ENCODE data around the gene ZNF804B.

ZNF804B gene

DNA sequence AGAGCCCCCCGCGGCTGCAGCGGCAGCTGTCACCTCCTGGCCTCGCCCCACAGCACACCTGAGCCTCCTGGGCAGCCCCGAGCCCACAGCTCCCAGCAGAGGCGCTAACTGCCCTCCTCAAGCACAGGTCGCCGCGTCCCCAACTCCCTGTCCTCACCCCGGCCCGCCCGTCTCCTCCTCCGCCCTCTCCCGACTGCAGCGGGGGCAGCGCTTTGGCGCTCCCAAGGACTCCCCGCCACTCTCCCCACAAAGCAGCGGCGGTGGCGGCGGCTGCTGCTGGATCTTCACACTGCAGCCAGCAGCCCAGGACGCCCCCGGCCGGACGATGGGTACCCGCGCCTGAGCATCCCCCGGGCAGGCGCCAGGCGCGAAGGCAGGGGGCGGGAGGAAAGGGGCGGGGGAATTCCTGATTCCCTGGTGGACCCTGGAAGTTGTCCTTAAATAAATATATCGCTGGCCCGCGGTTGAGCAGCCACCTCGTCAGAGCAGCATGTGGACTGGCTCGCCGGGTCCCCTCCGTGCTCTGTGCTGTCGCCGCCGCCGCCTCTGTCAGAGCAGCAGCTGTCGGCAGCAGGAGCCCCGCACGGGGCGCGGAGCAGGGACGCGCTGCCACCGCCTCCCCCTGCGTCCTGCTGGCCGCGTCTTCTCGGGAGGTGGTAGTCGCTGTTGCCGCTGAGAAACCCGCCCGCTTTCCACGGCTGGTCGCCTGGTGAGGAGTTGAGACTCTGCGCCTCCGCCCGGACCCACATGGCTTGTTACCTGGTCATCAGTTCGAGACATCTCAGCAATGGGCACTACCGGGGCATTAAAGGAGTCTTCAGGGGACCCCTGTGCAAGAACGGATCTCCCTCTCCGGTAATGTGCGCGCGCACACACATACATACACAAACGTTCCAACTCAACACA is at the start of gene ZNF804B:
ZNF804B (plus strand) TSS at position 471 of the 906 bp plus-strand sequence; CDS start at position 748, 277 bp downstream.
- peak; percentile 75 for DNase-seq

DNA sequence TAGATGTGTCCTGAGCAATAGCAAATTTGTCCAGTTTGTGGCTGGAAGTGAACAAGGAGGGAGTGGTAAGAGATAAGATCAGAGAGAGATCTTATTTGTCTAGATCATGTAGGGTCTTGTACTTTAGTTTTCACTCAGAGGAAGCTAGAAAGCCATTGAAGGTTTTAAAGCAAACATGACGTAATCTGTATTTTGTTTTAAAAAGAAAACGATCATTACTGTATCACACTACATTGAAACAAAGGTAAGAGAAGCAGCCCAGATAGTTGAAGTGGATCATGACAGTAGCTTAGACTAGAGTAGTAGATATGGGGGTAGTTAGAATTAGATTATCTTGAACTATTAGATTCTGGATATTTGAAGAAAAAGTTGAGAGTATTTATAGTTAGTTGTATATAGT is 23.6 kb upstream of the ZNF804B start:
- DNase-seq: no peak

DNA sequence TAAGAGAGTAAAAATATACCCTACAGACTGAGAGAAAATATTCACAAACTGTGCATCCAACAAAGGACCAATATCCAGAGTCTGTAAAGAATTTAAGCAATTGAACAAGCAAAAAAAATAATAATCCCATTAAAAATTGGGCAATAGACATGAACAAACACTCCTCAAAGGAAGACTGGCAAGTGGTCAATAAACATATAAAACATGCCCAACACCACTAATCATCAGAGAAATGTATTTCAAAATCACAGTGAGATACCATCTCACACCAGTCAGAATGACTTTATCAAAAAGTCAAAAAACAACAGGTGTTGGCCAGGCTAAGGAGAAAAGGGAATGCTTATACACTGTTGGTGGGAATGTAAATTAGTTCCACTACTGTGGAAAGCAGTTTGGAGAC is 21.9 kb upstream of the ZNF804B start:
- DNase-seq: no peak

DNA sequence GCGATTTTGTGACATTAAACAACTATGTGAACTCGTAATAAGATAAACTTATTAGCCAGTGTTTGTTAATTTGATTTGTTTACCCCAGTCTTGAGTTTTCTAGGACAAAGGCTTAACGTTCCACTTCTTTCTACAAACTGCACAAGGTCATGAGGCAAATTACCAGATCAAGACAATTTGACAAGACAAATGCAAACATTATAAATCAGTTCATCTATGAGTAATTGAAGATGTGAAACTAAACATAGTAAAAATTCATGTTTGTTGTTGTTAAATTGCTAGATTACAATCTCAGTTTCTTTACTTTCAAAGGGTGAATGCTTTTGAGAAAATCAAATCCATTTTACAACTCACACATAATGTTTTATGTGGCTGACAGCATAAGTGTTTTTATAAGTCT is 13.4 kb upstream of the ZNF804B start:
- DNase-seq: no peak

DNA sequence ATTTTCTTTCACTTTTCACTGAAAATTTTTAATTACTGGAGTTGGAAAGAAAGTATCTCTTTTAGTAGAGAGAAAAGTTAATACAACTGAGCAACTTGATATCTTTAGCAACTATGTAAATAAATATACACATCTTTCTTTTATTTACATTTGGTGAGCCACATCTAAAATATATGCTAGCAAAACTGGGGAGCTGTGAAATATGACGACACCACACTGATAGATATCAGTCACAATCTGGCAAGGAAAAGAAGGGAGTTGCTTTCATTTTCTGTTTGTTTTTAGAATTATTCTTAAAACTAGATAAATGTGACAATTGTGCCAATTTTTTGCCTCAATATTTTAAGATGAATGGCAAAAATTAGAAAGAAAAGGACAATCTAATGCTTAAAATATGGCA is 2.7 kb upstream of the ZNF804B start:
- DNase-seq: no peak

DNA sequence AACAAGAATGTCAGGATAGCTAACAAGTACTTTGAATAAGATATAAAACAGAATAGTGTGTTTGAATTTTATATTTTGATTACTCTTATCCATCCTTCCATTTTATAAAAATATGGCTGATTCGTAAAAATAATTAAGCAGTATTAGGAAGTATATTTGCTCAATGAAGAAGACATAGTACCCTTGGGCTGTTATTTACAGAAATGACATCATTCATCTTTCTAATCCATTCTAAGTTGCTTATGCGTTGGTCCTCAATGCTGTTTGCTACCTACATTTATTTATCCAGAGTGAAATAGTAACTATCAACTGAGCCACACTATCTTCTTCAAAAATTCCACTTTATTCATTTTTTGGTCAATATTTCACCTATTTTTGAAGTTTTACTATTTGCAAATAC is 2.1 kb upstream of the ZNF804B start:
- no peak for DNase-seq

DNA sequence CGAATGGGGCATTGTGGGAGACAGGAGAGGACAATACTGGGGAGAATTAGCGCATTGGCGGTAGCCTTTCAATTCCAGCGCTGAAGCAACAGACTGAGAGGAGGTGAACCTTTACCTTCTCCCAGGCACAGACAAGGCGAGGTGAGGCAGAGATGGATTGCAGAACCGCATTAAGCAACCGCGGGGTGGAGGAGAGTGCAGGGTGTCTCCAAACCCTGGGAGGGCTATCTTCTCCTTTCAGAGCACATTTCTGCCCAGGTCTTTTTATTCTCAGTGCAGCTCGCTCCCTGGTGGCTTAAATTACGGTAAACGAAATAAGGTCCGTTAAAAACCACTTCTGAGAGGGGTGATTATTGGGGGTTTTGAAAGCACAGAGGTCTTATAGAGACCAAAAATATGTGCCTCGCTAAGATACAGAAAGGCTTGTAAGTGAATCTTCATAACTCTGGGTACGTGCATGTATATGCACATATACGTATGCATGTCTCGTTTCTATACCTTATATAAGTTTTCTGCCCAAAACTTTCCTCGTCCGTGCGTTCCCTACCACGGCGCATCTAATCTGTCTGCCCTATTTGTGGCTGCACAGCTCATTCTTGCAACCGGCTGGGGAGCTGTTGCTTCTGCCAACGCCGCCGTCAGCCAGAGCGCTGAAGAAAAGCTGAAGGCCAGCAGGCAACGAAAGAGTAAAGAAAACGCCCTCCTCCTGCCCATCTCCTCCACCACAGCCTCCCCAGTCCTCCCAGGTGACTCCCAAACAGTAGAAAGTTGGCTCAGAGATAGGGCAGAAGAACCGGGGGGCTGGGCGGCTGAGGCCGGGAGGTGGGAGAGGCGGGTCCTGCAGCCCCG is 895 bp upstream of the ZNF804B start:
- peak; percentile 80 for DNase-seq

DNA sequence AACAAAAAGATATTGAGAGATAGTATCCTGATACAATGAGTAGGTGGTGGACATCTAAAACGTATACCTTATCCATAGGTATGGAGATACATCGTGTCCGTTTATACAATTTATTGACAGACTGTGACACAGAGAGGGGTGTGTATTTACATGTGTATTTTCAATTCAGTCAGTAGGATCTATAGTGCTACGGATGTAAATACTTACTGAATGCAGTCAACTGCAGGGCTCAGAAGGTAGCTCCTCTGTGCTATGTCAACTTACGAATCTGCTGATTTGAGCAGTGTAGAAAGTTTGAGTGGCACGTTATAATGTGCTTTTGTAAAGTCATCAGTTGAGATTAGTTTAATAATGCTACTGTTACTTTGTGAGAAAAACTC is 626 bp downstream of the ZNF804B start:
- no peak for DNase-seq

DNA sequence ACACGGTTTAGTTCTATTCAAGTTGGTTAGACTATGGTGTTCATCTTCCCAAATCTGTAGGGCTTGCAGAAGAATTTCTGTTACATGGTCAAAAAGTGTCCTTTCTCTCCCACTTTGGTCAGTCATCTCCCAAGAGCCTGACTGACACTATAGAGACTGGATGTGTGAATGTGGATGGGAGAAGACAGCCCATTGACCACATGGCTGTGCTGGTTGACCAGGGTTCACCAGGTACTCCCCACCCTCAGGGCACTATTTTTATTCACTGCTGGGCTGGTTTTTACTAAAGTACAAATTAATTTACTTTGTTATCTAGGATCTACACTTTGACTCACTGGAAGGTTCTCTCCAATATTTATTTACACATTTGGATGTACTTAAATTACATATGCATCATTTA is 2.3 kb downstream of the ZNF804B start:
- no peak for DNase-seq

DNA sequence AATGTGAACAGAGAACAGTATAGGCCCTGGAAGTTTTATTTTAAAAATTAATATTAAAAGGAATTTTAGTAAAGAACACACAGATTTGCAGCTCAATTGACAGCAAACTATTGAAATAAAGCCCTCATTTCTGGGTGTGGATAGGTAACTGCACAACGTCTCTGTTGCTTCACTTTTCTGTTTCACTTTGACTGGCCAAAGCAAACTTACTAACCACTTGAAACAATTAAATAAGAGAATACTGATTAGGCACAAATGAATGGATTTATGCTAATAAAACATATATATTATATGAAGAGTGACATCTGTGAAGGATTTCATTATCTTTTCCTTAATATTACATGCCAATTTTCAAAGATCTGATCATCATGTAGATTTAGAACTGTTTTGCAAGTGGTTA is 11.9 kb downstream of the ZNF804B start:
- DNase-seq: no peak

DNA sequence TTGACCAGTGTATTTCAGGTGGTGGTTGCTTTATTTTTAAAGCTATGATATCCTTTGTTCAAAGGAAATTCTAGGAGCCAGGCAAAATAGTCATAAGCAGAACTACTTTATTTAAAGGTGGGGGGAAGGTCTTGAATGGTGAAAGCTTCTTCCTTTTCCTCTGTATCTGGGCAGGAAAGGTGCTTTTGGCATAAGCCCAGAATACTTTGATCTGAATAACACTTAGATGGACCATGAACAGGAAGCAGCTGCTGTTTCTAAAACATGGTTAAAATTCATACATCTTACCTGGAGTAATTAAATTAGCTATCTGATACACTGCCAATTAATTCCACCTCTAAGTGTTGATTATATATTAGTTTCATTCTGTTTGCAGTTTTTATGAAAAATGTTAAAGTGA is 13.3 kb downstream of the ZNF804B start:
- DNase-seq: no peak

DNA sequence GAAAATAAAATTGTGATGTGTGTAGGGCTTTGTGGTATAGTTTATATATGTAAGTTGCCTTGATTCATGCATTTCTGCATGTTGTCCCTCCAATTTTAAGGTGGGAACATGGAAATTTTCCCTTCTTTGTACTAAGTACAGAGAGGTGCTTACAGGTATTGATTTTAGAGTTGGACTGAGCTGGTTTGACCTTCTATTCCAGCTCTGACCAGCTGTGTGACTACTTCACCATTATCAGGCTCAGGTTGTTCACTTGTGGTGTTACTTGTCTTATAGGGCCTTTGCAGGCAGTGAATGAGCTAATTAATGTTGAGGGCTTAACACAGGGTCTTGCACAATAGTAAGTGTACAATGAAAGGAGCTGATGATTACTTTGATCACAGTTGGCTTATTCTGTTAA is 16.3 kb downstream of the ZNF804B start:
- DNase-seq: no peak

DNA sequence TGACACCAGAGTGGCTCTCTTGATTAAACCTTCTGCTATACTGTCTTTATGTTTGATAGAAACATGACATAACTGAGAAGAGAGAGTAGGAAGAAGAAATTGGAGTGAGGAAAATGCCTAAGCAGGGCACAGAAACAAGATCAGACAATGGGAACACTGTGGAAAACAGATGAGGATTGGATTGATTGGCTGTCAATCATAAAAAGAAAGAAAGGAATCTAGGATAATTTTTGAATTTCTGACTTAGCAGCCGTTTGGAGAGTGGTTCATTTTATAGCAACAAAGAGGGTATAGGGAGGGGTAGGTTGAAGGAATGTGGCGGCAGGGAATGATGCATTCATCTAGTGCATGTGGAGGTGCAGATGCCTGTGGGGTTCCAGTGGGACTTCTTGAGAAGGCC is 28.3 kb downstream of the ZNF804B start:
- no peak for DNase-seq

DNA sequence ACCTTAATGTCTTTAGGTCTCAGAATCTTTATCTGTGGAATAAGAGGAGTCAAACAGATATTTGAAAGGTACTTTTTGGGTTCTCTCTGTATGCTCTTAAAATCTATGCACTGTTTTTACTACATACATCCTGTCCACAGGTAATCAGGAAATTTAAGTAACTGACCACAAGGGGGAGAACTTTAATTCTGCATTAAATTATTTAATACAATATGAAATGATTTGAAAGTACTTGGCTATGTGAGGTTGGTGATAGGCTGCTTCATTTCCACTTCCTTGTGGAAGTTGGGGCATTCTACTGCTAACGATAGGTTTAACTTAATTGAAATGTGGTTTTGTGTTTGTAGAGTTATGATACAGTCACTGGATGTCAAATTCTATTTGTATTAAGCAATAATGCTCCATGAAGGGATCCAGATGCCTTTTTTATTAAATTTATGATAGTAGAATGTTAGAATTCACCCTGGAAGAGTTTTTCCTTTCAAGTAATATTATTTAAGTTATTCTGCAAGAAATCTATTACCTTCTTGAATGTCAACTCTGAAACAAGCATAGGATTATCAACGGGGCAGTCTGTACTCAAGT is 30.1 kb downstream of the ZNF804B start:
- DNase-seq: peak; percentile 43

DNA sequence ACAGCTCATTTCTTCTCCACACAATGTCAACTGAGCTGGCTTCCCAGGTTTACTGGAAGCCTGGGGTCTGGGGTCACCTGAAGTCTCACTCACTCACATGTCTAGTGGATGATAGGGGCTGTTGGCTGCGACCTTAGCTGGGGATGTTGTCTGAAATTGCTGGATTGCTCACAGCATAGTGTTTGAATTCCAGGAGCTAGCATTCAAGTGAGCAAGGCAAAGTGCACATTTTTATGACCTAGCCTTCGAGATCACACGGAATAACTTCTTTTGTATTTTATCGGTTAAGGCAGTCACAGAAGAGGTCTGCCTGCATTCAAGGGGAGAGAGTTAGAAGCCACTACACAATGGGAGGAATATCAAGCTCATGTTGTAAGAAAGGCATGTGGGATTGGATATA is 32.4 kb downstream of the ZNF804B start:
- no peak for DNase-seq

DNA sequence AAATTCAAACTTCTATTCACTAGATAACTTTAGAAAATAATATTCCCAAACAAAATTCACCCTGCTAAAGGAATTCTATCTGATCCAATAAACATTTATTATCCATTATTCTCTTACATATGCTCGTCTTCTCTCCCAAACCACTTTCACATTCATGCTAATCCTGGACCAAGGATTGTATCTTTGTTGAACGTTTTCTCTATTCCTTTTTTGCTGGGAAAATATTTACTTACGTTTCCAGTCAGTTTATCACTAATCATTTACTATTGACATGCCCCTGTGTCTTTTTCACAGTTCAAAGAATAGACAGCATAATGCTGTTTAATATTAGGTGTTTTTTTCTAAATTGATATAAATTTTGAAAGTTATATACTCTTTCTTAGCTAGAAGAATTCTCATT is 32.9 kb downstream of the ZNF804B start:
- DNase-seq: no peak

DNA sequence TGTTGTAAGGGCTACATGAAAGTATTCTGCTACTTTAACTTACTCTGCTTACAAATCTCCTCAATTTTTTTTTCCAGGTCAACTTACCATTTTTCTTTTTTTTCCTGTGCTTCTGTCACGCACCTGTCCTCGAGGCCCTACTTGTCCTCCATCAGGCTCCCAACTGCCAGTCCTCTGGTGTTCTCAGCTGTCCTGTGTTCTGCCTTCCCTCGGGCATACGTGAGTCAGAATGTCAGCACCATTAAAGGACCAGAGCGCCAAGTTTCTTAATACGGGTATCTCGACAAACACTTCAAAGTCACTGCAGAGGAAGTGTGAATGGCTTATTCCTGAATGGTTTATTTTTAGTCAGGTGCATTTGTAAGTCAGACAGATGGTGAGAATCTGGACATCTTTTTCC is 36.1 kb downstream of the ZNF804B start, which contains the start of gene TEX47:
TEX47 (minus strand) TSS at position 185 of the 400 bp plus-strand sequence. CDS start 795 bp downstream, outside the sequence.
- no peak for DNase-seq

DNA sequence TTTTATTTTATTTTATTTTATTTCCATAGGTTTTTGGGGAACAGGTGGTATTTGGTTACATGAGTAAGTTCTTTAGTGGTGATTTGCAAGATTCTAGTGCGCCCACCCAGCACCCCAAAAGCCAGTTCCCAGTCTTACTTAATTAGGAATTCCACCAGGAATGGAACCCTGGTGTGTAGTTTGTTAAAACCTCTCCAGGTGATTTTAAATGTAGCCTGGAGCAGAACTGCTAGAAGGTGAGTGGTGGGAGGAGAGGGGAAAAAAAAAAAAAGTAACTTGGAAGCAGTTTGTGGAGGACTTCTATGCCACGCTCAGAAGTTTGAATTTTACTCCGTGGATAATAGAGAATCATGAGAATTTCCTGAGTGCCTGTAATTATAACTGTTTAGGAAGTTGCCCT is 41.5 kb downstream of the ZNF804B start:
- DNase-seq: no peak

DNA sequence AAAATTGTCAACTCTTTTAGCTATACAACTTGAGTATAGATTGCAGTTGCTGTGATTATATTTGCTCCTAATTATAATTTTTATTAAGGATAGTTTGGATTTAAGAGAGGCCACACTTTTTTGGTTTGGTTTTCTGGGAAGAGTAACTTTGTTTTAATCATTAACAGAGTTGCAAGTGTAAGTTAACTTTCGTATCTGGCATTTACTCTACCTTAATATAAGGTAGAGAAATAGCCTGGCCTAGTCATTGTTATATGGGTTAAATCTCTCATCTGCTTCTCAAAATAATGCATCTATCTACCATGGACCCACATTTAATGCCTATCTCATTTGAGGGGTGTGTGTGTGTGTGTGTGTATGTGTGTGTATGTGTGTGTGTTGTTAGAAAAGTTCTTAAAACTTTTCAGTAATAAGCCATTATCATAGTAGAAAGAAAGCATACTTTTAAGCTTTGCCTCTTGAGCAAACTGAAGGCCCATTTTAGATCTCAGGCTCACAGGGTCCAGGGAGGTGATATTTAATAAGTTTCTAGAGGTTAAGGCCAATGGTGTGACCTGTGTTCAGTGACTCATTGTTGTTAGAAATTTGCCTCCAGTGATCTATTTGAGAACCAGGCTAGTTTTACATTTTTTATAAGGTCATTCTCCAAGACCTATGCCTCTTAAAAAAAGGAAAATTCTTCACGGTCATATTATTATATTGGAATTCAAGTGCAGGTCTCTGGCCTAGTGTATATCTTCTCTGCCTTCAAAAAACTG is 47.0 kb downstream of the ZNF804B start:
- DNase-seq: no peak

DNA sequence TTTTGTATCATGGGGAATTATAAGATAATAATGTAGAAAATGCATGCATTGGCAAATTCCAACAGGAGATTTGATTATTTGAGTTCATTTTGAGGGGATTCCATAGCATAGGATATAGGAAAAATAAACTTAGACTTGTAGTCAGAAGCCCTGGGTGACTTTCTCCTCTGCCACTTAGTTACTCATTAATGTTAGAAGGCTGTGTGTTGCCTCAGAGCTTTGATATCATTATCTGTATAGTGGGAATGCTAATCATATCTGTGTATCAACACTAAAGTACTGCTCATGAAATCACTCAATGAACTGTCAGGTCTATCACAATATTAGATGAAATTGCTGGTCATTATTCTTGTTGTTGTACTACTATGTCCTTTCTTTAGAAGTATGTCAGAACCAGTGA is 59.1 kb downstream of the ZNF804B start:
- DNase-seq: no peak

DNA sequence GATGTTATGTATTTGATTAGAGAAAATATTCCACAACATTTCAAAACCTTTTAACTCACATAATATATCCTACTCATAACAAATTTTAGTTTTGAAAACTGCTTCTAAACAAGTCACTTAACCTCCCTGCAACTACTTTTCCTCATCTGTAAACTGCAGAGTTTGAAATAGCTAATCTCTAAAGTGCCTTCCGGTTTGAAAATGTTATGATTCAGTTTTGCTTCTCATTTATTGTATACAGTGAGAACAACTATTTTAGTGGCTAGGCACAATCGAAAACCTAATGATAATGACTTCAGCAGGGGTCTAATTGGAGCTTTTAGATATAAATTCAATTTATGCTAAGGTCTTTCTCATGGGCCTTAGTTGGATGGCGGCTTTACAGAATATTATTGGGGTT is 66.7 kb downstream of the ZNF804B start:
- DNase-seq: no peak

DNA sequence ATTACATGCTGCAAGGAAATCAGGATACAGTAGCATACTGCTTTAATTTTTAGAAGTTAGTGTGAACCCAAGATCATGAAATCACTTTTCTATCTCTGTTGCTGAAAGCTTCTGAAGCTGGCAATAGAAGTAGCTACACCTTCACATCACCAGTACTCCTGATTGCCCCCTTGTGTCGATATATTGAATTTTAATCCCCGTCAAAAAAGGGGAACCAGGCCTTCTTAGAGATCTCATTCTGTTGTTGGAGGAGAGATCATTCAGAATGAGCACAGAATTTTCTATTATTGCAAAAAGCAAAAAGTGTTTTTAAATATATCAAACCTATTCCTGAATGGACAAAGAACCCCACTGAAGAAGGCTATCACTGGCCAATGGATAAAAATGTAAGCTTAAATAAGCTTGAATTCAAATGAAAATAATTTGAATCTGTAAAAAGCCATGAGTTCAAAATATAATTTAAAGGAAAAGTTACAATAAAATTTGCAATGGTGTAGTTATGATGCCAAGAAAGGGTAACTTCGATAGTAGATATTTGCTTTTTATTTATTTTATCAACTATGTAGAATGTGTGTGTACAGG is 75.7 kb downstream of the ZNF804B start:
- peak; percentile 65 for DNase-seq
